NCI-H2227 (cell line): Measurements from ENCODE around the gene SPAG4.

Source experiments
- DNase-seq: peaks from one replicate; lab custom pipeline; 2025; ENCODE audit not compliant: unreplicated experiment; lab: John Stamatoyannopoulos, UW

The SPAG4 gene

GRCh38 chr20:35652641-35653429 lies 37.2 kb downstream of the SPAG4 start:
- DNase-seq = no peak

DNA sequence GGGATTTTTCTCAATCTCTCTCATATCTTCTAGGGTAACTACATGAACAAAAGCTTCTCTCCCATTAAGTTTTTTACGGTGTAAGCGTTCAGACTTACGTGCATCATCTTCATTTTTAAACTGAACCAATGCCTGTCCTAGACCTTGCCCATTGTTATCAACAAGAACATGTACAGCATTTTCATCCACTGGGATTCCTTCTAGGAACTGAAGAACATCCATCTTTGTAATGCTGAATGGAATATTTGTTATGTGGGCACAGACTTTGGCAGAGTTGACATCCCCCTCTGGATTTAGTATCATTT lies 37.8 kb downstream of the SPAG4 start:
- no peak for DNase-seq

GRCh38 chr20:35653893-35654292 lies 38.3 kb downstream of the SPAG4 start:
- DNase-seq = no peak

DNA sequence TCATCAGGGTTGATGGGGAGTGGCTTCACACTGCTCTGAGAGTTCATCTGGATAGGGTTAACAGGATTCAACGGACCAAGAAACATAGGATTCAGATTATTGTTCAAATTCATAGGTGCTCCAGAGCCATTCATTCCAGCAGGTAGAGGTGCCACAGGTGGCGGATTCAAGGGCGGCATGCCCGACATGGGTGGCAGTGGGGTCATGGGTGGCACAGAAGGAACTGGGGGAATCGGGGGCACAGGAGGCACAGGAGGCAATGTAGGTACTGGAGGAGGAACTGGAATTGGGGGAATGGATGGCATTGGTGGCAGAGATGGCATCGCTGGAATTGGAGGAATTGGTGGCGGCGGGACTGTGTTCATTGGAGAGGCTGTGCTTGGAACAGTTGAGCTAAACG lies 38.8 kb downstream of the SPAG4 start:
- no peak for DNase-seq

GRCh38 chr20:35657271-35657670 lies 41.6 kb downstream of the SPAG4 start:
- no peak for DNase-seq

- DNase-seq = no peak
Observed at GRCh38 chr20:35660122-35660937, 44.7 kb downstream of the SPAG4 start.

DNA sequence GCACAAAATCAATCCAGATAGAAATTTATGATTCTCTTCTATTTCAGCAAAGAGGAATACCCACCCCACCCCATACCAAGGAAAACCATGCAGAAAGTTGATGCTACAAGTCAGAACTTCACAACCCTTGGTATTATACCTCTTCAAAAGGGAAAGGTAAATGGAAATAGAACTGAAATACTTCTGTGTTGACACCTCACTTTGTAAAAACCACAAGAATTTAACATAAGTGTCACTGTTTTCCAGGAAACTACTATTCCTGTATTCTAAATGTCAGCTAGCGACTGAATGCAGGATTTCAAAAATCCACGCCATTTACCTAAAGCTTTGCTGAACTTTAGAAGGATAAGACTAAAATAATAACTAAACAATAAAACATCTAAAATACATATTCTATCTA lies 45.4 kb downstream of the SPAG4 start:
- DNase-seq = no peak

GRCh38 chr20:35661908-35662307 lies 46.3 kb downstream of the SPAG4 start:
- no peak for DNase-seq

- DNase-seq = no peak
Observed at GRCh38 chr20:35662551-35662950, 46.9 kb downstream of the SPAG4 start.

GRCh38 chr20:35663516-35664465 lies 48.2 kb downstream of the SPAG4 start:
- DNase-seq = peak; percentile 80

DNA sequence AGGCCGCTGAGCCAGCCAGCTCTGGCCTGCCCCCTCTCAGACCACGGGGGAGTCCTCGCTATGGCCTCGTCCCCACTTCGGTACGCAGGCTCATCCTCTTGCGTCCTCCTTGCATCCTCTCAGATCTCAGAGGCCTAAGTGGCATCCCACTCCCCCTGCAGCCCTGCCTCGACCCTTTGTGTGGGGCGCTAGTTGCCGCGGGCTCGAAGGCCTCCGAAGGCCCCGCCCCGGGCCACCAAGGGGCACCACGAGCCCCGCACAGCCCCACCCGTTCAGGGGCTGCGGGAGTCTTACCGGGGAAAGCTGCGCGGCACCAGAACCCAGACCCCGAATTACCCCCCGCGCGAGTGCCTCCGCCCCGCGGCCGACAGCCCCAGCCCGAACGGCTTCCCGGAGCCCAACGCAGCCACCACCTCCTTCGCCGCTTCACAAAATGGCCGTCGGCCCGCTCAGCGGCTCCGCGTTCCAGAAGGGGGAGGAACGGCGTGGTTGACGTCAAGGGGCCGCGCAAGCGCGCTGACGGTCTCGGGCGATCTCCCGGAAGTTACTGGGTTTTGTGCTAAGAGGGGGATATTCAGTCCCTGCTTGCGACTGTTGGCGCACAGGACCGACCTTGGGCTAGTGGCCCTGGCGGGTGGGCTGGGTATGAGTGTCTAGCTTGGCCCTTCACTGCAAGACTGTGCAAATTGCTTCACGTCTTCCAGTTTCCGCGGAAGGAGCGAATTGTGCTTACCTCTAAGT lies 49.0 kb downstream of the SPAG4 start, which contains the start of the genes CPNE1 and RBM12:
Gene CPNE1 (minus strand): TSS at position 435 of the 741 bp plus-strand sequence. CDS start 31,977 bp downstream, outside the sequence.
Gene RBM12 (minus strand): TSS at position 435 of the 741 bp plus-strand sequence. CDS start 9,578 bp downstream, outside the sequence.
- DNase-seq = peak; percentile 97

DNA sequence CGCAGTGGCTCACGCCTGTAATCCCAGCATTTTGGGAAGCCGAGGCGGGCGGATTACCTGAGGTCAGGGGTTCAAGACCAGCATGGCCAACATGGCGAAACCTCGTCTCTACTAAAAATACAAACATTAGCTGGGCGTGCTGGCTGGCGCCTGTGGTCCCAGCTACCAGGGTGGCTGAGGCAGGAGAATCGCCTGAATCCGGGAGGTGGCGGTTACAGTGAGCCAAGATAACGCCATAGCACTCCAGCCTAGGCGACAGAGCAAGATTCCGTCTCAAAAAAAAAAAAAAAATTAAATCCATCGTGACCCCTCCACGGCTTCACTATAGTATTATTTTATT lies 50.3 kb downstream of the SPAG4 start:
- no peak for DNase-seq

GRCh38 chr20:35669221-35669620 lies 53.6 kb downstream of the SPAG4 start:
- no peak for DNase-seq

DNA sequence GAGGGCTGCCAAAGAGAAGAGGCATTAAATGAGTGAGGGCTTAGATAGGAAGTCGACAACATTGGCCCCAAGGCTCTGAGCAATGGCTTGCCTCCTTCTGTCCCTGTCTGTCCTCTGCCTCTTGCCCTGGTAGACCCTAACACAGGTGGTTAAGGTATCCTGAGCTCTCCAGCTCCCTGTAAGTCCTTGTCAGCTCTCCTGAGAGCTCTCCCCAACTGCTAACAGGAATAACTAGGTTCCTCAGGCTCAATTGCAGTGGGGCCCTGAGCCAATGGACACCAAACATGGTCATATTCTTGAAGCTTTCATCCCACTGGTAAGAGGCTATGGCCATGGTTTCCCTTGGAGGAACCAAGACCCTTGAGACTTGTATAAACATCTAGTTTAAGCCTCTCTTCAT lies 54.1 kb downstream of the SPAG4 start:
- DNase-seq = no peak
